Nephron progenitor cell (in vitro differentiated cells): ENCODE results near the gene ASS1.
"Not testable (repeated sequence)": the region's sequence is repeated elsewhere in the genome, so short reads cannot be mapped to it uniquely, and the experiment has no call there.

ENCODE experiments used
- DNase-seq: peaks from one replicate; pipeline ENCODE4 v3.0.0; 2021
- H3K27ac Mint-ChIP-seq: 2 replicates; pipeline ENCODE4 v1.8.0; 2021; ENCODE audit warnings: mild to moderate bottlenecking, moderate library complexity, mixed read lengths
- H3K27me3 Mint-ChIP-seq: 2 replicates; pipeline ENCODE4 v1.8.0; 2021; ENCODE audit warnings: mild to moderate bottlenecking, low read depth, mixed read lengths; ENCODE audit not compliant: poor library complexity
- H3K36me3 Mint-ChIP-seq: 2 replicates; pipeline ENCODE4 v1.8.0; 2021; ENCODE audit warnings: low read depth, mixed read lengths
- H3K4me1 Mint-ChIP-seq: 2 replicates; pipeline ENCODE4 v1.8.0; 2021; ENCODE audit warnings: mixed read lengths
- H3K4me3 Mint-ChIP-seq: 2 replicates; pipeline ENCODE4 v1.8.0; 2021; ENCODE audit warnings: mild to moderate bottlenecking, moderate library complexity, mixed read lengths
- H3K9me3 Mint-ChIP-seq: 2 replicates; pipeline ENCODE4 v1.8.0; 2021; ENCODE audit warnings: mild to moderate bottlenecking, moderate library complexity, mixed read lengths
- CTCF ChIP-seq: fragments of 200-600 bp; sonication (generic); IDR thresholded peaks from 2 replicates; pipeline ENCODE4 v1.5.0; 2021; ENCODE audit warnings: antibody characterized with exemption

The ASS1 gene

GRCh38 chr9:130400870-130401269 lies 43.9 kb upstream of the ASS1 start:
- H3K9me3 Mint-ChIP-seq, result peaks cover 7% of the 10 kb centered on the region
- no peaks in the 10 kb centered on the region for H3K36me3 Mint-ChIP-seq
- H3K27me3 Mint-ChIP-seq, result peaks cover 14% of the 10 kb centered on the region
- H3K4me1 Mint-ChIP-seq, result peaks cover 13% of the 10 kb centered on the region
- DNase-seq, result no peak
- peak overlapping the region; percentile 57 for H3K27ac Mint-ChIP-seq
- no peak overlapping the region for H3K4me3 Mint-ChIP-seq
- TF ChIP-seq CTCF, result no peak

GRCh38 chr9:130401742-130402141 lies 43.0 kb upstream of the ASS1 start:
- not testable (repeated sequence) for DNase-seq, H3K27ac Mint-ChIP-seq, H3K9me3 Mint-ChIP-seq, H3K36me3 Mint-ChIP-seq, H3K4me3 Mint-ChIP-seq
- peaks cover 14% of the 10 kb centered on the region for H3K27me3 Mint-ChIP-seq
- peaks cover 12% of the 10 kb centered on the region for H3K4me1 Mint-ChIP-seq

GRCh38 chr9:130402243-130402642 lies 42.5 kb upstream of the ASS1 start:
- TF ChIP-seq CTCF, result no peak
- DNase-seq, result no peak
- no peaks in the 10 kb centered on the region for H3K36me3 Mint-ChIP-seq
- peaks cover 9% of the 10 kb centered on the region for H3K4me1 Mint-ChIP-seq
- H3K4me3 Mint-ChIP-seq, result no peak overlapping the region
- no peaks in the 10 kb centered on the region for H3K9me3 Mint-ChIP-seq
- H3K27me3 Mint-ChIP-seq, result peaks cover 14% of the 10 kb centered on the region
- no peak overlapping the region for H3K27ac Mint-ChIP-seq

GRCh38 chr9:130402645-130403440 lies 41.9 kb upstream of the ASS1 start:
- no peaks in the 10 kb centered on the region for H3K36me3 Mint-ChIP-seq
- no peak for TF ChIP-seq CTCF
- H3K4me3 Mint-ChIP-seq, result no peak overlapping the region
- no peaks in the 10 kb centered on the region for H3K9me3 Mint-ChIP-seq
- H3K27ac Mint-ChIP-seq, result no peak overlapping the region
- peaks cover 14% of the 10 kb centered on the region for H3K27me3 Mint-ChIP-seq
- DNase-seq, result no peak
- peaks cover 9% of the 10 kb centered on the region for H3K4me1 Mint-ChIP-seq

- Mint-ChIP-seq H3K36me3 (no peaks in the 10 kb centered on the region), H3K27ac (no peak overlapping the region), H3K4me1 (peaks cover 13% of the 10 kb centered on the region), H3K4me3 (no peak overlapping the region), H3K27me3 (peaks cover 14% of the 10 kb centered on the region), H3K9me3 (no peaks in the 10 kb centered on the region)
- no peak for TF ChIP-seq CTCF
- DNase-seq, result no peak
These were observed 39.0 kb upstream of the ASS1 start for GRCh38 chr9:130405657-130406257.

GRCh38 chr9:130406278-130406895 lies 38.4 kb upstream of the ASS1 start:
- Mint-ChIP-seq H3K27me3 (peaks cover 16% of the 10 kb centered on the region), H3K9me3 (no peaks in the 10 kb centered on the region), H3K4me1 (peaks cover 15% of the 10 kb centered on the region), H3K4me3 (no peak overlapping the region), H3K36me3 (no peaks in the 10 kb centered on the region), H3K27ac (no peak overlapping the region)
- TF ChIP-seq CTCF, result no peak
- DNase-seq, result no peak
